ENCODE data around the gene GNAQ. TPM values are rescaled to one million over a fixed set of nuclear protein-coding genes. Genes with fewer than 3 reads are reported as not detected.

Gene GNAQ
- total and polyA plus RNA-seq, 2 of the 13 experiments (the other 11 are each of a cell fraction or from before 2014, with no cell fraction given): 16.5 to 17.7 TPM

DNA sequence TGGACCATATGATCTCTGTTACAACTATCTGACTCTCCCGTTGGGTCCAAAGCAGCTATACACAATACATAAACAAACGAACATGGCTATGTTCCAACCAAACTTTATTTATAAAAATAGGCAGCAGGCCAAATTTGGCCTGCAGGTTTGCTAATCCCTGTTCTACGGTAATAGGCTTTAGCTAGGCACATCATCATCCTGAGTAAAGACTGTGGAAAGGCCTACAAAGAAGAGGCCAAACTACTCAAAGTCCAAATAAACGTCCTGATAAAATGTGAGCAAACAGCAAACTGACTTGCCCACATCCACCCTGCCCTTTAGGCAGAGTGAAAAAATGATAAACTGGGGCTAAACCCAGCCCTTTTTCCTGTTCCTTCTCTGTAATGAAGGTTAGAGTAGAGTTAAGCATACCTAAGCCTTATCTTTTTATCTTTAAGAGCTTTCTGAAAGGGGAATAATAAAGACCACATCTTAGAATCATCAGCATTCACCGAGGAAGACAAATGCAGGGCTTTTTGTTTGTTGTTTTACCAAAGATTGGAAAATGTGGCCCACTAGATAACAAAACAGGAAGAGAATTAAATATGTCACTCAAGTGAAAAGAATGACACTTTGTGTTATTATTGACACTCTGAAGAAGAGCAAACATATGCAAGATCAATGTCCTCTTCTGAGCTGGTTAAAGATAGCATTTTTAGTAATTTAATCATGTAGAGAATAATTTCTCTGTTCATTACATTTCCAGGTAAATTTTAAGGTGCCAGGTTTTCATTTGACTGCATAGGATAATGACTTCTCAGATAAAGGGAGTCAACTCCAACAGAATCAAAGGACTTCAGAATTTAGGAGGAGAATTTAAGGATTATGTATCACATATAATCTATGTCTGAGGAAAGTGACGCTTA lies 223.5 kb downstream of the GNAQ start (continued):
- TF ChIP-seq NFIC (IDR thresholded peaks at IDR 0.05; ENCODE audit: low read length) (peak; percentile 68; the same call in 1 of the 2 replicates), ZBTB3 (CRISPR knock-in tag; IDR thresholded peaks at IDR 0.05; ENCODE audit: borderline replicate concordance, low read depth) (no peak), PITX1 (CRISPR knock-in tag; IDR thresholded peaks at IDR 0.05) (peak; percentile 94), ZNF7 (CRISPR knock-in tag; IDR thresholded peaks at IDR 0.05) (no peak), ZNF143 (CRISPR knock-in tag; IDR thresholded peaks at IDR 0.05) (no peak), EHMT2 (IDR thresholded peaks at IDR 0.05; ENCODE audit: borderline replicate concordance, low read depth, low read length) (peak; percentile 66; the same call in 1 of the 2 replicates), ZNF30 (CRISPR knock-in tag; IDR thresholded peaks at IDR 0.05) (no peak), ARID2 (CRISPR knock-in tag; IDR thresholded peaks at IDR 0.05; ENCODE audit: borderline replicate concordance) (no peak), RFX1 (IDR thresholded peaks at IDR 0.05) (no peak), ZNF883 (CRISPR knock-in tag; IDR thresholded peaks at IDR 0.05; ENCODE audit: not compliant biosample characterization) (no peak), ETV5 (CRISPR knock-in tag; IDR thresholded peaks at IDR 0.05; ENCODE audit: borderline replicate concordance) (peak; percentile 36; the same call in 1 of the 2 replicates), ZNF3 (CRISPR knock-in tag; IDR thresholded peaks at IDR 0.05) (no peak), ZNF775 (CRISPR knock-in tag; IDR thresholded peaks at IDR 0.05; ENCODE audit: borderline replicate concordance) (no peak), SNAI1 (CRISPR knock-in tag; IDR thresholded peaks at IDR 0.05; ENCODE audit: borderline replicate concordance) (no peak), CREB1 (IDR thresholded peaks at IDR 0.05) (no peak), CREB1 (CRISPR knock-in tag; IDR thresholded peaks at IDR 0.05) (peak; percentile 44)
- TF ChIP-seq, protein P1, sequence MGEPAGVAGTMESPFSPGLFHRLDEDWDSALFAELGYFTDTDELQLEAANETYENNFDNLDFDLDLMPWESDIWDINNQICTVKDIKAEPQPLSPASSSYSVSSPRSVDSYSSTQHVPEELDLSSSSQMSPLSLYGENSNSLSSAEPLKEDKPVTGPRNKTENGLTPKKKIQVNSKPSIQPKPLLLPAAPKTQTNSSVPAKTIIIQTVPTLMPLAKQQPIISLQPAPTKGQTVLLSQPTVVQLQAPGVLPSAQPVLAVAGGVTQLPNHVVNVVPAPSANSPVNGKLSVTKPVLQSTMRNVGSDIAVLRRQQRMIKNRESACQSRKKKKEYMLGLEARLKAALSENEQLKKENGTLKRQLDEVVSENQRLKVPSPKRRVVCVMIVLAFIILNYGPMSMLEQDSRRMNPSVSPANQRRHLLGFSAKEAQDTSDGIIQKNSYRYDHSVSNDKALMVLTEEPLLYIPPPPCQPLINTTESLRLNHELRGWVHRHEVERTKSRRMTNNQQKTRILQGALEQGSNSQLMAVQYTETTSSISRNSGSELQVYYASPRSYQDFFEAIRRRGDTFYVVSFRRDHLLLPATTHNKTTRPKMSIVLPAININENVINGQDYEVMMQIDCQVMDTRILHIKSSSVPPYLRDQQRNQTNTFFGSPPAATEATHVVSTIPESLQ (CRISPR knock-in tag; conservative IDR thresholded peaks at IDR 0.05): no peak
- TF ChIP-seq, protein P2, sequence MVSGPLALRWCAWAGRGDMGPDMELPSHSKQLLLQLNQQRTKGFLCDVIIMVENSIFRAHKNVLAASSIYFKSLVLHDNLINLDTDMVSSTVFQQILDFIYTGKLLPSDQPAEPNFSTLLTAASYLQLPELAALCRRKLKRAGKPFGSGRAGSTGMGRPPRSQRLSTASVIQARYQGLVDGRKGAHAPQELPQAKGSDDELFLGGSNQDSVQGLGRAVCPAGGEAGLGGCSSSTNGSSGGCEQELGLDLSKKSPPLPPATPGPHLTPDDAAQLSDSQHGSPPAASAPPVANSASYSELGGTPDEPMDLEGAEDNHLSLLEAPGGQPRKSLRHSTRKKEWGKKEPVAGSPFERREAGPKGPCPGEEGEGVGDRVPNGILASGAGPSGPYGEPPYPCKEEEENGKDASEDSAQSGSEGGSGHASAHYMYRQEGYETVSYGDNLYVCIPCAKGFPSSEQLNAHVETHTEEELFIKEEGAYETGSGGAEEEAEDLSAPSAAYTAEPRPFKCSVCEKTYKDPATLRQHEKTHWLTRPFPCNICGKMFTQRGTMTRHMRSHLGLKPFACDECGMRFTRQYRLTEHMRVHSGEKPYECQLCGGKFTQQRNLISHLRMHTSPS (CRISPR knock-in tag; IDR thresholded peaks at IDR 0.05; ENCODE audit: low read depth): no peak
- TF ChIP-seq, protein P3, sequence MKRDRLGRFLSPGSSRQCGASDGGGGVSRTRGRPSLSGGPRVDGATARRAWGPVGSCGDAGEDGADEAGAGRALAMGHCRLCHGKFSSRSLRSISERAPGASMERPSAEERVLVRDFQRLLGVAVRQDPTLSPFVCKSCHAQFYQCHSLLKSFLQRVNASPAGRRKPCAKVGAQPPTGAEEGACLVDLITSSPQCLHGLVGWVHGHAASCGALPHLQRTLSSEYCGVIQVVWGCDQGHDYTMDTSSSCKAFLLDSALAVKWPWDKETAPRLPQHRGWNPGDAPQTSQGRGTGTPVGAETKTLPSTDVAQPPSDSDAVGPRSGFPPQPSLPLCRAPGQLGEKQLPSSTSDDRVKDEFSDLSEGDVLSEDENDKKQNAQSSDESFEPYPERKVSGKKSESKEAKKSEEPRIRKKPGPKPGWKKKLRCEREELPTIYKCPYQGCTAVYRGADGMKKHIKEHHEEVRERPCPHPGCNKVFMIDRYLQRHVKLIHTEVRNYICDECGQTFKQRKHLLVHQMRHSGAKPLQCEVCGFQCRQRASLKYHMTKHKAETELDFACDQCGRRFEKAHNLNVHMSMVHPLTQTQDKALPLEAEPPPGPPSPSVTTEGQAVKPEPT (CRISPR knock-in tag; IDR thresholded peaks at IDR 0.05; ENCODE audit: low read depth): no peak
- TF ChIP-seq, protein P4, sequence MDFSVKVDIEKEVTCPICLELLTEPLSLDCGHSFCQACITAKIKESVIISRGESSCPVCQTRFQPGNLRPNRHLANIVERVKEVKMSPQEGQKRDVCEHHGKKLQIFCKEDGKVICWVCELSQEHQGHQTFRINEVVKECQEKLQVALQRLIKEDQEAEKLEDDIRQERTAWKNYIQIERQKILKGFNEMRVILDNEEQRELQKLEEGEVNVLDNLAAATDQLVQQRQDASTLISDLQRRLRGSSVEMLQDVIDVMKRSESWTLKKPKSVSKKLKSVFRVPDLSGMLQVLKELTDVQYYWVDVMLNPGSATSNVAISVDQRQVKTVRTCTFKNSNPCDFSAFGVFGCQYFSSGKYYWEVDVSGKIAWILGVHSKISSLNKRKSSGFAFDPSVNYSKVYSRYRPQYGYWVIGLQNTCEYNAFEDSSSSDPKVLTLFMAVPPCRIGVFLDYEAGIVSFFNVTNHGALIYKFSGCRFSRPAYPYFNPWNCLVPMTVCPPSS (IDR thresholded peaks at IDR 0.05): no peak
- TF ChIP-seq, protein P5, sequence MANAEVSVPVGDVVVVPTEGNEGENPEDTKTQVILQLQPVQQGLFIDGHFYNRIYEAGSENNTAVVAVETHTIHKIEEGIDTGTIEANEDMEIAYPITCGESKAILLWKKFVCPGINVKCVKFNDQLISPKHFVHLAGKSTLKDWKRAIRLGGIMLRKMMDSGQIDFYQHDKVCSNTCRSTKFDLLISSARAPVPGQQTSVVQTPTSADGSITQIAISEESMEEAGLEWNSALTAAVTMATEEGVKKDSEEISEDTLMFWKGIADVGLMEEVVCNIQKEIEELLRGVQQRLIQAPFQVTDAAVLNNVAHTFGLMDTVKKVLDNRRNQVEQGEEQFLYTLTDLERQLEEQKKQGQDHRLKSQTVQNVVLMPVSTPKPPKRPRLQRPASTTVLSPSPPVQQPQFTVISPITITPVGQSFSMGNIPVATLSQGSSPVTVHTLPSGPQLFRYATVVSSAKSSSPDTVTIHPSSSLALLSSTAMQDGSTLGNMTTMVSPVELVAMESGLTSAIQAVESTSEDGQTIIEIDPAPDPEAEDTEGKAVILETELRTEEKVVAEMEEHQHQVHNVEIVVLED (CRISPR knock-in tag; IDR thresholded peaks at IDR 0.05; ENCODE audit: borderline replicate concordance): no peak

Measured in HepG2 (cell line).